Vagina (tissue), 2 donors: Measurements from ENCODE around the gene CRYGA. TPM values are rescaled to one million over a fixed set of nuclear protein-coding genes. Genes with fewer than 3 reads are reported as not detected.

Source experiments
- DNase-seq, 2 donors: peaks; one replicate each; pipeline ENCODE4 v3.0.0-alpha.2; 2017; ENCODE audit errors: extremely low spot score in 2 of 2
- H3K27ac ChIP-seq: fragments of 200-600 bp; sonication (generic); one replicate; pipeline ENCODE4 v1.5.1; 2019
- H3K27me3 ChIP-seq: fragments of 200-600 bp; sonication (generic); one replicate; pipeline ENCODE4 v1.5.1; 2019
- H3K36me3 ChIP-seq, 2 donors: fragments of 200-600 bp; sonication (generic); one replicate each; pipeline ENCODE4 v1.5.1; 2017 to 2019
- H3K4me1 ChIP-seq: fragments of 200-600 bp; sonication (generic); one replicate; pipeline ENCODE4 v1.5.1; 2019
- H3K4me3 ChIP-seq, 2 donors: fragments of 200-600 bp; sonication (generic); 1 replicate in 1 of 2; 2 replicates in 1 of 2; pipeline ENCODE4 v1.5.1; 2016 to 2019
- H3K9me3 ChIP-seq: fragments of 200-600 bp; sonication (generic); one replicate; pipeline ENCODE4 v1.5.1; 2019
- CTCF ChIP-seq, 3 experiments: fragments of 450-650 bp in 2 of 3; fragments of 200-600 bp in 1 of 3; sonication (generic) in 1 of 3; IDR thresholded peaks; one replicate each; pipeline ENCODE4 v1.5.1; 2017 to 2019; ENCODE audit warnings: antibody characterized with exemption in 3 of 3, mild to moderate bottlenecking in 2 of 3, moderate library complexity in 2 of 3
- POLR2A ChIP-seq, 2 donors: fragments of 450-650 bp; IDR thresholded peaks; one replicate each; pipeline ENCODE4 v1.6.1; 2017; ENCODE audit warnings: antibody characterized with exemption in 2 of 2, mild to moderate bottlenecking in 2 of 2, moderate library complexity in 2 of 2
- POLR2AphosphoS5 ChIP-seq, 2 donors: sonication (generic); formaldehyde crosslinking; IDR thresholded peaks; one replicate each; pipeline ENCODE4 v1.9.0; 2017; ENCODE audit warnings: antibody characterized with exemption in 2 of 2, mild to moderate bottlenecking in 2 of 2, low read depth in 1 of 2; ENCODE audit not compliant: insufficient read depth in 1 of 2
- intact Hi-C: fragments of 100-400 bp; cut with DNase I; formaldehyde crosslinking; loops from one replicate; pipeline ENCODE4 v1.15.1; 2023
- total RNA-seq: library from RNA; depleted of rRNA; stranded (reverse); fragments of >200 nt; gene quantifications from one replicate; pipeline ENCODE4 v1.2.3, GENCODE V29; 2016

CRYGA gene
- total RNA-seq, 1 donor from 2014 or later, result not detected

GRCh38 chr2:208186893-208187292 is 23.5 kb upstream of the CRYGA start:
- DNase-seq, result no peak
- Histone ChIP-seq H3K27me3 (no peaks in the 10 kb centered on the region), H3K4me1 (no peaks in the 10 kb centered on the region), H3K9me3 (no peaks in the 10 kb centered on the region), H3K36me3 (no peaks in the 10 kb centered on the region), H3K27ac (no peak overlapping the region), H3K4me3 (no peak overlapping the region)
- intact Hi-C loops, result no loop called here
- no peak for TF ChIP-seq POLR2A (IDR thresholded peaks at IDR 0.05)
- no peak for TF ChIP-seq POLR2AphosphoS5 (IDR thresholded peaks at IDR 0.05; ENCODE audit: insufficient read depth in 1 of 2, low read depth in 1 of 2)
- TF ChIP-seq CTCF (IDR thresholded peaks at IDR 0.05), result no peak

- TF ChIP-seq POLR2A (IDR thresholded peaks at IDR 0.05), result no peak
- no peak for TF ChIP-seq POLR2AphosphoS5 (IDR thresholded peaks at IDR 0.05; ENCODE audit: insufficient read depth in 1 of 2, low read depth in 1 of 2)
- no peak for TF ChIP-seq CTCF (IDR thresholded peaks at IDR 0.05)
- Histone ChIP-seq H3K36me3 (no peaks in the 10 kb centered on the region), H3K27ac (no peak overlapping the region), H3K4me1 (no peaks in the 10 kb centered on the region), H3K9me3 (no peaks in the 10 kb centered on the region), H3K4me3 (no peak overlapping the region), H3K27me3 (no peaks in the 10 kb centered on the region)
- no peak for DNase-seq
- intact Hi-C loops, result no loop called here
These were observed 23.1 kb upstream of the CRYGA start for GRCh38 chr2:208186465-208186864.

- no peaks in the 10 kb centered on the region for H3K36me3 ChIP-seq
- H3K9me3 ChIP-seq, result no peaks in the 10 kb centered on the region
- no peak overlapping the region for H3K4me3 ChIP-seq
- DNase-seq, result no peak
- no peaks in the 10 kb centered on the region for H3K27me3 ChIP-seq
- H3K27ac ChIP-seq, result no peak overlapping the region
- no peak for TF ChIP-seq POLR2AphosphoS5 (IDR thresholded peaks at IDR 0.05; ENCODE audit: insufficient read depth in 1 of 2, low read depth in 1 of 2)
- TF ChIP-seq POLR2A (IDR thresholded peaks at IDR 0.05), result no peak
- TF ChIP-seq CTCF (IDR thresholded peaks at IDR 0.05), result no peak
- intact Hi-C loops, result no loop called here
- no peaks in the 10 kb centered on the region for H3K4me1 ChIP-seq
These were observed 20.8 kb upstream of the CRYGA start for GRCh38 chr2:208183972-208184705.

GRCh38 chr2:208183526-208183925 is 20.1 kb upstream of the CRYGA start:
- no peaks in the 10 kb centered on the region for H3K27me3 ChIP-seq
- no peak for DNase-seq
- no peak overlapping the region for H3K4me3 ChIP-seq
- no peaks in the 10 kb centered on the region for H3K4me1 ChIP-seq
- H3K27ac ChIP-seq, result no peak overlapping the region
- no peaks in the 10 kb centered on the region for H3K36me3 ChIP-seq
- no peaks in the 10 kb centered on the region for H3K9me3 ChIP-seq
- intact Hi-C loops, result no loop called here
- TF ChIP-seq POLR2AphosphoS5 (IDR thresholded peaks at IDR 0.05; ENCODE audit: insufficient read depth in 1 of 2, low read depth in 1 of 2) (no peak), POLR2A (IDR thresholded peaks at IDR 0.05) (no peak), CTCF (IDR thresholded peaks at IDR 0.05) (no peak)

GRCh38 chr2:208182835-208183234 is 19.4 kb upstream of the CRYGA start:
- TF ChIP-seq POLR2A (IDR thresholded peaks at IDR 0.05) (no peak), CTCF (IDR thresholded peaks at IDR 0.05) (no peak), POLR2AphosphoS5 (IDR thresholded peaks at IDR 0.05; ENCODE audit: insufficient read depth in 1 of 2, low read depth in 1 of 2) (no peak)
- intact Hi-C loops, result no loop called here
- no peak overlapping the region for H3K27ac ChIP-seq

More at GRCh38 chr2:208182835-208183234, 19.4 kb upstream of the CRYGA start:
- Histone ChIP-seq H3K27me3 (no peaks in the 10 kb centered on the region), H3K9me3 (no peaks in the 10 kb centered on the region), H3K4me3 (no peak overlapping the region), H3K36me3 (no peaks in the 10 kb centered on the region), H3K4me1 (no peaks in the 10 kb centered on the region)
- DNase-seq, result no peak
